ENCODE results near the gene PKP4. TPM values are rescaled to one million over a fixed set of nuclear protein-coding genes. Genes with fewer than 3 reads are reported as not detected.

Gene PKP4
- total and polyA plus RNA-seq, 9 of the 15 experiments (the other 6 are each of a cell fraction or from before 2014, with no cell fraction given), result 24.6 to 99.1 (median 74.0) TPM

- TF ChIP-seq SP1 (CRISPR knock-in tag; IDR thresholded peaks at IDR 0.05) (no peak), POLR2B (IDR thresholded peaks at IDR 0.05; ENCODE audit: low read depth, partially characterized antibody) (no peak), CAMTA2 (CRISPR knock-in tag; conservative IDR thresholded peaks at IDR 0.05) (no peak), CLOCK (CRISPR knock-in tag; IDR thresholded peaks at IDR 0.05; ENCODE audit: borderline replicate concordance) (no peak)
These were observed 142.2 kb downstream of the PKP4 start (continued) for GRCh38 chr2:158598862-158599517.

GRCh38 chr2:158599609-158600008 lies 142.9 kb downstream of the PKP4 start:
- intact Hi-C loops (cut with micrococcal nuclease), result no loop called here
- ChIA-PET CTCF (ENCODE audit: low intra/inter-chr PET ratio) (no interaction called here), POLR2A (no interaction called here)
- no peaks in the 10 kb centered on the region for H3K27me3 ChIP-seq (ENCODE audit: control insufficient read depth in 2 of 2, insufficient read depth in 2 of 2, low read length in 2 of 2)
- H3K9me3 ChIP-seq (replicated peaks; ENCODE audit: control insufficient read depth, insufficient read depth, low read depth, low read length), result no peaks in the 10 kb centered on the region
- peak; percentile 76 for ATAC-seq
- H2AFZ ChIP-seq (ENCODE audit: low read depth, low read length), result no peak overlapping the region
- H3K9ac ChIP-seq (ENCODE audit: insufficient read depth in 1 of 2, low read depth in 2 of 2, low read length in 2 of 2), result no peak overlapping the region
- no peaks in the 10 kb centered on the region for H4K20me1 ChIP-seq (replicated peaks; ENCODE audit: control insufficient read depth, insufficient read depth, low read length)
- H3K9me1 ChIP-seq (ENCODE audit: control insufficient read depth, insufficient read depth, low read length), result no peaks in the 10 kb centered on the region
- H3K4me2 ChIP-seq (ENCODE audit: insufficient read depth, low read length), result no peak overlapping the region
- H3K36me3 ChIP-seq (ENCODE audit: control insufficient read depth, insufficient read depth, low read length), result peaks cover 19% of the 10 kb centered on the region
- H3K79me2 ChIP-seq (ENCODE audit: control insufficient read depth, insufficient read depth, low read length), result no peaks in the 10 kb centered on the region
- no peak overlapping the region for H3K27ac ChIP-seq (ENCODE audit: extremely low read depth, low read depth, low read length)
- no peak overlapping the region for H3K4me3 ChIP-seq
- no peak for FAIRE-seq
- DNase-seq (ENCODE audit: extremely low read depth in 1 of 4, low spot score in 3 of 4), result no peak
- no TSS peak for BruUV-seq (replicated peaks)
- peaks cover 0 to 6% of the 10 kb centered on the region in 2 experiments; a peak in 1 of 5 replicates for H3K4me1 ChIP-seq (replicated peaks in 1 of 2; ENCODE audit: control insufficient read depth in 2 of 2, insufficient read depth in 2 of 2, low read length in 2 of 2)
- in situ Hi-C loops (cut with MboI), result no loop called here
- no peak for TF ChIP-seq ZNF740 (CRISPR knock-in tag; IDR thresholded peaks at IDR 0.05)
- no peak for TF ChIP-seq ZNF740 (tag; IDR thresholded peaks at IDR 0.05)
- no peak for TF ChIP-seq TARDBP (IDR thresholded peaks at IDR 0.05)
- TF ChIP-seq THRAP3 (IDR thresholded peaks at IDR 0.05; ENCODE audit: borderline replicate concordance), result no peak
- TF ChIP-seq HDAC6 (IDR thresholded peaks at IDR 0.05; ENCODE audit: low read depth, low read length), result no peak
- TF ChIP-seq CREB1 (IDR thresholded peaks at IDR 0.05), result no peak
- TF ChIP-seq CREB1 (CRISPR knock-in tag; IDR thresholded peaks at IDR 0.05), result no peak
- TF ChIP-seq EZH2 (IDR thresholded peaks at IDR 0.05; ENCODE audit: borderline replicate concordance, low read depth, low read length), result no peak
